Measurements from ENCODE around the gene IFT52.
A peak's percentile ranks its signal among the peaks of the same experiment; 100 is the strongest.

Gene IFT52

DNA sequence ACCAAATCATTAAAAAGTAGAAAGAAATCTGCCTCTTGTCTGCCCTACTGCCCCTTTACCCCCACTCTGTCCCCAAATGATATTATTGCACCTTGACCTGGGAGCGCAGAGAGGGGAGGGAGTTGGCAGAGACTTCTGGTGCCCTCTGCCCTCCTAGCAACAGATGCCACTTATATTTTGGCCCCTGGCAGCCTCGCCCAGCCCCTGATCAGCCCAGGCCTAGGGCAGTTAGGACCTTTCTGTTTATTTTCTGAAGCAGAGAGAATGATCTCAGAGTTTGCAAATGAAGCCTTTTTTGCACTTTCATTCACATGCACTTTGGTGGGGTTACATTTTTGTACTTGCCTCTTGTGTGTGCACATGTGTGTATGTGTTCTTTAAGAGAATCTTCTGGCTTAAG, 40.3 kb upstream of the IFT52 start:
- H3K4me3 ChIP-seq (ENCODE audit: severe bottlenecking) = no peak overlapping the region
- no peaks in the 10 kb centered on the region for H3K9me3 ChIP-seq (ENCODE audit: severe bottlenecking)
- no peak for DNase-seq (ENCODE audit: low spot score)
- TF ChIP-seq, protein P1, sequence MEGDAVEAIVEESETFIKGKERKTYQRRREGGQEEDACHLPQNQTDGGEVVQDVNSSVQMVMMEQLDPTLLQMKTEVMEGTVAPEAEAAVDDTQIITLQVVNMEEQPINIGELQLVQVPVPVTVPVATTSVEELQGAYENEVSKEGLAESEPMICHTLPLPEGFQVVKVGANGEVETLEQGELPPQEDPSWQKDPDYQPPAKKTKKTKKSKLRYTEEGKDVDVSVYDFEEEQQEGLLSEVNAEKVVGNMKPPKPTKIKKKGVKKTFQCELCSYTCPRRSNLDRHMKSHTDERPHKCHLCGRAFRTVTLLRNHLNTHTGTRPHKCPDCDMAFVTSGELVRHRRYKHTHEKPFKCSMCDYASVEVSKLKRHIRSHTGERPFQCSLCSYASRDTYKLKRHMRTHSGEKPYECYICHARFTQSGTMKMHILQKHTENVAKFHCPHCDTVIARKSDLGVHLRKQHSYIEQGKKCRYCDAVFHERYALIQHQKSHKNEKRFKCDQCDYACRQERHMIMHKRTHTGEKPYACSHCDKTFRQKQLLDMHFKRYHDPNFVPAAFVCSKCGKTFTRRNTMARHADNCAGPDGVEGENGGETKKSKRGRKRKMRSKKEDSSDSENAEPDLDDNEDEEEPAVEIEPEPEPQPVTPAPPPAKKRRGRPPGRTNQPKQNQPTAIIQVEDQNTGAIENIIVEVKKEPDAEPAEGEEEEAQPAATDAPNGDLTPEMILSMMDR (IDR thresholded peaks at IDR 0.05; ENCODE audit: poor library complexity, severe bottlenecking) = no peak
- H3K4me1 ChIP-seq (ENCODE audit: insufficient read depth, poor library complexity, severe bottlenecking) = no peaks in the 10 kb centered on the region
- H3K27me3 ChIP-seq (ENCODE audit: insufficient read depth, poor library complexity, severe bottlenecking) = no peaks in the 10 kb centered on the region
- H3K36me3 ChIP-seq (ENCODE audit: low read depth) = no peaks in the 10 kb centered on the region
- no peak overlapping the region for H3K27ac ChIP-seq (ENCODE audit: poor library complexity, severe bottlenecking)
- no peak for ATAC-seq (ENCODE audit: low read depth)

DNA sequence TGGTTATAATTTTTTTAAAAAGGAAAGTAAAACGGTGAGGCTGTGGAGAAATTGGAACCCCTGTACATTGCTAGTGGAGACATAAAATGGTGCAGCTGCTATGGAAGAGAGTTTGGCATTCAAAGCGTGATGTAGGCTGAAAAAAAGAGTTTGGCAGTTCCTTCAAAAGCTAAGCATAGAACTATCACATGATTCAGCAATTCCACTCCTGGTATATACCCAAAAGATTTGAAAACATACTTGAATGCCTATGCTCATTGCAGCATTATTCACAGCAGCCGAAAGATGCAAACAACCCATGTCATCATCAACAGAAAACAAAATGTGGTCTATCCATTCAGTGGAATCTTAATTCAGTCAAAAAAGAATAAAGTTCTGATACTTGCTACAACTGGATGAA, 36.4 kb upstream of the IFT52 start:
- Histone ChIP-seq H3K9me3 (ENCODE audit: severe bottlenecking) (no peaks in the 10 kb centered on the region), H3K27me3 (ENCODE audit: insufficient read depth, poor library complexity, severe bottlenecking) (no peaks in the 10 kb centered on the region), H3K36me3 (ENCODE audit: low read depth) (no peaks in the 10 kb centered on the region), H3K4me1 (ENCODE audit: insufficient read depth, poor library complexity, severe bottlenecking) (no peaks in the 10 kb centered on the region), H3K4me3 (ENCODE audit: severe bottlenecking) (no peak overlapping the region), H3K27ac (ENCODE audit: poor library complexity, severe bottlenecking) (no peak overlapping the region)
- ATAC-seq (ENCODE audit: low read depth) = no peak
- DNase-seq (ENCODE audit: low spot score) = no peak
- TF ChIP-seq, protein P1 (IDR thresholded peaks at IDR 0.05; ENCODE audit: poor library complexity, severe bottlenecking) = no peak

DNA sequence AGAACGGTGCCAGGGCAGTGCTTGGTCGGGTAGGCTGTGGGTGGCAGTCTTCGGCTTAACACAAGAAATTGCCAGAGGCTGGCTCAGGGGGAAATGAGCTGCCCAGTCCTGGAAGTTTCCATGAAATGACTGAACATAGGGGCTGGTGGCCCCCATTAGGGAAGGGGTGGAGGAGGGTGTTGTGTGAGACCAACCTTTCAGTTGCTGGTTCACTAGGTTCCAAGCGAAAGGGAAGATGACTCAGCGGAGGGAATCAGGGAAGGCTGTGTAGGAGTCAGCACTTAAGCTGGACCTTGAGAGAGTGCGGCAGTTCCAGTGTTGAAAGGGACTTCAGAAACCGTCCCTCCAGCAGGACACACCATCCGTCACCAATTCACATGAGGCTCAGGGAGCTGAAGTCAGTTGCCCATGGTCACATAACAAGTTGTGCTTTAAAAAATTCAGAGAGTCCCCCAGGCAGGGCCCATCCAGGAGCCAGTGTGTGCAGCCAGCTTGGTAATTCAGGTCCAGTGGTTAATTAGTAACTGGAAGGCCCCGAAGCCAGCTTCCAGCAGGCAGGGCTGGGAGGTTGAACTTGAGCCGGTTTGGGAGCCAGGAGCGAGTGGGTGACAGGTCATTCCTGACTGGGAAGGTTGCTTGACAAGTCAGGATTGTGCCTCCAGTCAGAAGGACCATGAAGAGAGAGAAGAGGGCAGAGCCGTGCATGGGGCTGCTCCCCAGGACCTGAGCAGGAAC, 32.2 kb upstream of the IFT52 start, which contains the start of gene SGK2:
SGK2 (plus strand) TSS at position 616 of the 735 bp plus-strand sequence. CDS start 7,469 bp downstream, outside the sequence.
- H3K4me1 ChIP-seq (ENCODE audit: insufficient read depth, poor library complexity, severe bottlenecking) = no peaks in the 10 kb centered on the region
- H3K27ac ChIP-seq (ENCODE audit: poor library complexity, severe bottlenecking) = no peak within 1 kb of the TSS
- peak; percentile 65 for DNase-seq (ENCODE audit: low spot score)
- H3K9me3 ChIP-seq (ENCODE audit: severe bottlenecking) = no peaks in the 10 kb centered on the region
- H3K4me3 ChIP-seq (ENCODE audit: severe bottlenecking) = no peak within 1 kb of the TSS
- TF ChIP-seq, protein P1 (IDR thresholded peaks at IDR 0.05; ENCODE audit: poor library complexity, severe bottlenecking) = no peak
- no peaks in the 10 kb centered on the region for H3K27me3 ChIP-seq (ENCODE audit: insufficient read depth, poor library complexity, severe bottlenecking)
- no peaks in the 10 kb centered on the region for H3K36me3 ChIP-seq (ENCODE audit: low read depth)
- ATAC-seq (ENCODE audit: low read depth) = peak; percentile 41

DNA sequence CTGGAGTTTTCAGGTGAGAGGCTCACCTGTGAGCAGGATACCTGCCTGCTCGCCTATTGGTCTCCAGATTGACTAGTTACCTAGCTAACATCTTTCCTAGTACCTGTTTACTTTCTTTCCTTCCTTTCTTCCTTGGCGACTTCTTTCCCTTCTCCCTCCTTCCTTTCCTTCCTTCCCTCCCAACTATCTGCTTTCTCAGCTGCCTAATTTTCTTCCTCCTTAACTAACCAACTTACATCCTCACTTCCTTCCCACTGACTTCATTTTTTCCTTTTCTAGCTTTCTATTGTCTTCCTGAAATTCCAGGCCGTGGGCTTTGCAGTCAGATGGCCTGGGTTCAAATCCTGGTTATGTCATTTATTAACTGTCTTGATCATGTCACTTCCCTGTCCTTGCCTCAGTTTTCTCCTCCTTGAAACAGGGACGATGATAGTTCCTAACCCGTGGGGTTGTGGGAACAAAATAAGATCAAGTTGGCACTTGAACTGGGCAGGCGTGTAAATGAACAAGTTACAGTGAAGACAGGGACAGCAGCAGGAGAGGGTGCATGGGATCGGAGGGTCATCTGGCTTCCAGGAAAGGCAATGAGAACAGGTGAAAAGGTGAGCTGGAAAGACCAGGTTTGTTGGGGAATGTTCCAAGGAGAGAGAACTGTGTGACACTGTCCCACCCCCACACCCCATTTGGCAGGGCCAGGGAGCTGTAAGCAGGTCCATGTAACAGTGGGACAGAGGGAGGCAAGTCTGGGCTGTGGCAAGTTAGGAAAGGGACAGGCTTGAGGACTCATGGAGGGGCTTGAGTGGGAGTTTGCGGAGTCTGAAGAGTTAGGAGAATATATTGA, 31.4 kb upstream of the IFT52 start:
- no peaks in the 10 kb centered on the region for H3K27me3 ChIP-seq (ENCODE audit: insufficient read depth, poor library complexity, severe bottlenecking)
- TF ChIP-seq, protein P1 (IDR thresholded peaks at IDR 0.05; ENCODE audit: poor library complexity, severe bottlenecking) = no peak
- peak; percentile 59 for DNase-seq (ENCODE audit: low spot score)

More for the DNA sequence above, 31.4 kb upstream of the IFT52 start:
- Histone ChIP-seq H3K4me1 (ENCODE audit: insufficient read depth, poor library complexity, severe bottlenecking) (no peaks in the 10 kb centered on the region), H3K9me3 (ENCODE audit: severe bottlenecking) (no peaks in the 10 kb centered on the region), H3K36me3 (ENCODE audit: low read depth) (no peaks in the 10 kb centered on the region), H3K4me3 (ENCODE audit: severe bottlenecking) (no peak overlapping the region), H3K27ac (ENCODE audit: poor library complexity, severe bottlenecking) (no peak overlapping the region)
- ATAC-seq (ENCODE audit: low read depth) = no peak; the same call in 2 of the 3 replicates

All from RWPE2 (cell line).